K562 (cell line): Measurements from ENCODE around the gene PATL1. TPM values are rescaled to one million over a fixed set of nuclear protein-coding genes. Genes with fewer than 3 reads are reported as not detected.

ENCODE experiments used
- ARID2 ChIP-seq: fragments of 450-650 bp; IDR thresholded peaks from 2 replicates; pipeline ENCODE4 v1.6.1; 2017; ENCODE audit warnings: antibody characterized with exemption, mild to moderate bottlenecking
- BCOR ChIP-seq: fragments of 450-650 bp; IDR thresholded peaks from 2 replicates; pipeline ENCODE4 v1.6.1; 2016
- ESRRB ChIP-seq: fragments of 250-450 bp; sonication (Bioruptor Pico); IDR thresholded peaks from 2 replicates; pipeline ENCODE4 v1.5.0; 2020; ENCODE audit warnings: mild to moderate bottlenecking, moderate library complexity, borderline replicate concordance
- MTF1 ChIP-seq: fragments of 250-450 bp; sonication (Bioruptor Pico); IDR thresholded peaks from 2 replicates; pipeline ENCODE4 v1.9.0; 2021; ENCODE audit warnings: moderate library complexity, mild to moderate bottlenecking, inconsistent platforms, borderline replicate concordance
- NCOA2 ChIP-seq, 2 experiments: fragments of 450-650 bp; IDR thresholded peaks; 2 replicates each; pipeline ENCODE4 v1.6.1; 2018; ENCODE audit warnings: mild to moderate bottlenecking in 2 of 2, moderate library complexity in 1 of 2; ENCODE audit not compliant: partially characterized antibody in 2 of 2
- ZNF232 ChIP-seq: sonication (generic); formaldehyde crosslinking; IDR thresholded peaks from 2 replicates; pipeline ENCODE4 v1.8.0; 2022; ENCODE audit warnings: mild to moderate bottlenecking, missing genetic modification reagents
- ZNF316 ChIP-seq: fragments of 450-650 bp; IDR thresholded peaks from 2 replicates; pipeline ENCODE4 v1.6.1; 2016
- polyA plus RNA-seq, 8 experiments: library from polyadenylated mRNA; depleted of rRNA in 4 of 8; stranded (reverse) in 5 of 8; unstranded in 3 of 8; fragments of >200 nt; fragmentation: Nextera tagmentation in 2 of 8; fragmentation: Illumina TruSeq in 1 of 8; extraction: Ambion mirVana in 2 of 8; extraction: Trizol in 1 of 8; gene quantifications; 2 replicates each; pipeline versions ENCODE4 v1.2.1 to v1.2.3, GENCODE V29; 2011 to 2014; ENCODE audit warnings: inconsistent platforms in 1 of 8, missing spikeins in 1 of 8
- total RNA-seq, 7 experiments: library from RNA; depleted of rRNA in 6 of 7; stranded (reverse); fragments of >200 nt in 6 of 7; fragmentation: Illumina TruSeq in 2 of 7; extraction: Trizol in 2 of 7; gene quantifications; 2 replicates each; pipeline versions ENCODE4 v1.2.1 to v1.2.3, GENCODE V29; 2011 to 2021; ENCODE audit warnings: low replicate concordance in 1 of 7
- TF ChIP-seq, protein P1 (sequence below): fragments of 450-650 bp; IDR thresholded peaks from 2 replicates; pipeline ENCODE4 v1.6.1; 2016; ENCODE audit warnings: mild to moderate bottlenecking, moderate library complexity
- TF ChIP-seq, protein P2 (sequence below): sonication (generic); formaldehyde crosslinking; IDR thresholded peaks from 2 replicates; pipeline ENCODE4 v1.8.0; 2022; ENCODE audit warnings: missing genetic modification reagents, mild to moderate bottlenecking, borderline replicate concordance
- TF ChIP-seq, protein P3 (sequence below): fragments of 250-450 bp; sonication (Bioruptor Pico); IDR thresholded peaks from 2 replicates; pipeline ENCODE4 v1.9.0; 2021; ENCODE audit warnings: mild to moderate bottlenecking, inconsistent platforms
- TF ChIP-seq, protein P4 (sequence below): sonication (generic); formaldehyde crosslinking; IDR thresholded peaks from 2 replicates; pipeline ENCODE4 v1.8.0; 2023; ENCODE audit warnings: mild to moderate bottlenecking, missing genetic modification reagents

The PATL1 gene
- total and polyA plus RNA-seq, 9 of the 15 experiments (the other 6 are each of a cell fraction or from before 2014, with no cell fraction given): 3.2 to 48.0 (median 16.4) TPM

DNA sequence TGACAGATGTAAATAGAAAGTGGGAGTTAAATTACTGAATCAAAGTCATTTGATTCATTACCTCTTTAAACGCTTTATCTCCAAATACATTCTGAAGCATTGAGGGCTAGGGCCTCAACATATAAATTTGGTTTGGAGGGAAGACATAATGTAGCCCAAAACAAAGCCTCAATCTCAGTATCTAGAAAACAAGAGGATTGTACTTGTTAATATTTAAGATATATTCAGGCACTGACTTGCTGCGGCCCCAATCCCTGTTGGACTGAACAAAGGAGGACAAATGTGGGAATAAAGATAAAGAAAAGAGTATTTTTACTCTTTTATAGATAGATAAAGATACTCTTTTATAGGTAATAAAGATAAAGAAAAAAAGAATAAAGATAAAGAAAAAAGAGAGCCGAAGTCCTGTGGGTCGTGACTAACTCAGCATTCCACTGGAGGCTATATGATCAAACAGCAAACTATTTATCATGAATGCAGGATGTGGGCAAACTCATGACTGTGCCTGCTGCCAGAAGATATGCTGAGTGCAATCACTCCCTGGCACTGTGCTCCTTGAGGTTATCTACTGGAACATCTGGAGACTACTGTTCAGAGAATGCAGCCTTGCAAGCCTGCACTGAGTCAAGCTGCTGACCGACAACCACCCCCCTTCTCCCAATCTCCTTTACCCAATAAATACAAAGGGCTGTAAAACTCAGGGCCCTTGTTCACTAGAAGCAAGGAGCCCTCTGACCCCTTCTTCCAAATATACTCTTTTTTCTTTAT is 37.9 kb upstream of the PATL1 start (continued):
- TF ChIP-seq, protein P1, sequence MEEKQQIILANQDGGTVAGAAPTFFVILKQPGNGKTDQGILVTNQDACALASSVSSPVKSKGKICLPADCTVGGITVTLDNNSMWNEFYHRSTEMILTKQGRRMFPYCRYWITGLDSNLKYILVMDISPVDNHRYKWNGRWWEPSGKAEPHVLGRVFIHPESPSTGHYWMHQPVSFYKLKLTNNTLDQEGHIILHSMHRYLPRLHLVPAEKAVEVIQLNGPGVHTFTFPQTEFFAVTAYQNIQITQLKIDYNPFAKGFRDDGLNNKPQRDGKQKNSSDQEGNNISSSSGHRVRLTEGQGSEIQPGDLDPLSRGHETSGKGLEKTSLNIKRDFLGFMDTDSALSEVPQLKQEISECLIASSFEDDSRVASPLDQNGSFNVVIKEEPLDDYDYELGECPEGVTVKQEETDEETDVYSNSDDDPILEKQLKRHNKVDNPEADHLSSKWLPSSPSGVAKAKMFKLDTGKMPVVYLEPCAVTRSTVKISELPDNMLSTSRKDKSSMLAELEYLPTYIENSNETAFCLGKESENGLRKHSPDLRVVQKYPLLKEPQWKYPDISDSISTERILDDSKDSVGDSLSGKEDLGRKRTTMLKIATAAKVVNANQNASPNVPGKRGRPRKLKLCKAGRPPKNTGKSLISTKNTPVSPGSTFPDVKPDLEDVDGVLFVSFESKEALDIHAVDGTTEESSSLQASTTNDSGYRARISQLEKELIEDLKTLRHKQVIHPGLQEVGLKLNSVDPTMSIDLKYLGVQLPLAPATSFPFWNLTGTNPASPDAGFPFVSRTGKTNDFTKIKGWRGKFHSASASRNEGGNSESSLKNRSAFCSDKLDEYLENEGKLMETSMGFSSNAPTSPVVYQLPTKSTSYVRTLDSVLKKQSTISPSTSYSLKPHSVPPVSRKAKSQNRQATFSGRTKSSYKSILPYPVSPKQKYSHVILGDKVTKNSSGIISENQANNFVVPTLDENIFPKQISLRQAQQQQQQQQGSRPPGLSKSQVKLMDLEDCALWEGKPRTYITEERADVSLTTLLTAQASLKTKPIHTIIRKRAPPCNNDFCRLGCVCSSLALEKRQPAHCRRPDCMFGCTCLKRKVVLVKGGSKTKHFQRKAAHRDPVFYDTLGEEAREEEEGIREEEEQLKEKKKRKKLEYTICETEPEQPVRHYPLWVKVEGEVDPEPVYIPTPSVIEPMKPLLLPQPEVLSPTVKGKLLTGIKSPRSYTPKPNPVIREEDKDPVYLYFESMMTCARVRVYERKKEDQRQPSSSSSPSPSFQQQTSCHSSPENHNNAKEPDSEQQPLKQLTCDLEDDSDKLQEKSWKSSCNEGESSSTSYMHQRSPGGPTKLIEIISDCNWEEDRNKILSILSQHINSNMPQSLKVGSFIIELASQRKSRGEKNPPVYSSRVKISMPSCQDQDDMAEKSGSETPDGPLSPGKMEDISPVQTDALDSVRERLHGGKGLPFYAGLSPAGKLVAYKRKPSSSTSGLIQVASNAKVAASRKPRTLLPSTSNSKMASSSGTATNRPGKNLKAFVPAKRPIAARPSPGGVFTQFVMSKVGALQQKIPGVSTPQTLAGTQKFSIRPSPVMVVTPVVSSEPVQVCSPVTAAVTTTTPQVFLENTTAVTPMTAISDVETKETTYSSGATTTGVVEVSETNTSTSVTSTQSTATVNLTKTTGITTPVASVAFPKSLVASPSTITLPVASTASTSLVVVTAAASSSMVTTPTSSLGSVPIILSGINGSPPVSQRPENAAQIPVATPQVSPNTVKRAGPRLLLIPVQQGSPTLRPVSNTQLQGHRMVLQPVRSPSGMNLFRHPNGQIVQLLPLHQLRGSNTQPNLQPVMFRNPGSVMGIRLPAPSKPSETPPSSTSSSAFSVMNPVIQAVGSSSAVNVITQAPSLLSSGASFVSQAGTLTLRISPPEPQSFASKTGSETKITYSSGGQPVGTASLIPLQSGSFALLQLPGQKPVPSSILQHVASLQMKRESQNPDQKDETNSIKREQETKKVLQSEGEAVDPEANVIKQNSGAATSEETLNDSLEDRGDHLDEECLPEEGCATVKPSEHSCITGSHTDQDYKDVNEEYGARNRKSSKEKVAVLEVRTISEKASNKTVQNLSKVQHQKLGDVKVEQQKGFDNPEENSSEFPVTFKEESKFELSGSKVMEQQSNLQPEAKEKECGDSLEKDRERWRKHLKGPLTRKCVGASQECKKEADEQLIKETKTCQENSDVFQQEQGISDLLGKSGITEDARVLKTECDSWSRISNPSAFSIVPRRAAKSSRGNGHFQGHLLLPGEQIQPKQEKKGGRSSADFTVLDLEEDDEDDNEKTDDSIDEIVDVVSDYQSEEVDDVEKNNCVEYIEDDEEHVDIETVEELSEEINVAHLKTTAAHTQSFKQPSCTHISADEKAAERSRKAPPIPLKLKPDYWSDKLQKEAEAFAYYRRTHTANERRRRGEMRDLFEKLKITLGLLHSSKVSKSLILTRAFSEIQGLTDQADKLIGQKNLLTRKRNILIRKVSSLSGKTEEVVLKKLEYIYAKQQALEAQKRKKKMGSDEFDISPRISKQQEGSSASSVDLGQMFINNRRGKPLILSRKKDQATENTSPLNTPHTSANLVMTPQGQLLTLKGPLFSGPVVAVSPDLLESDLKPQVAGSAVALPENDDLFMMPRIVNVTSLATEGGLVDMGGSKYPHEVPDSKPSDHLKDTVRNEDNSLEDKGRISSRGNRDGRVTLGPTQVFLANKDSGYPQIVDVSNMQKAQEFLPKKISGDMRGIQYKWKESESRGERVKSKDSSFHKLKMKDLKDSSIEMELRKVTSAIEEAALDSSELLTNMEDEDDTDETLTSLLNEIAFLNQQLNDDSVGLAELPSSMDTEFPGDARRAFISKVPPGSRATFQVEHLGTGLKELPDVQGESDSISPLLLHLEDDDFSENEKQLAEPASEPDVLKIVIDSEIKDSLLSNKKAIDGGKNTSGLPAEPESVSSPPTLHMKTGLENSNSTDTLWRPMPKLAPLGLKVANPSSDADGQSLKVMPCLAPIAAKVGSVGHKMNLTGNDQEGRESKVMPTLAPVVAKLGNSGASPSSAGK: no peak
- TF ChIP-seq ARID2: no peak
- TF ChIP-seq ZNF232 (CRISPR knock-in tag): no peak
- TF ChIP-seq, protein P2, sequence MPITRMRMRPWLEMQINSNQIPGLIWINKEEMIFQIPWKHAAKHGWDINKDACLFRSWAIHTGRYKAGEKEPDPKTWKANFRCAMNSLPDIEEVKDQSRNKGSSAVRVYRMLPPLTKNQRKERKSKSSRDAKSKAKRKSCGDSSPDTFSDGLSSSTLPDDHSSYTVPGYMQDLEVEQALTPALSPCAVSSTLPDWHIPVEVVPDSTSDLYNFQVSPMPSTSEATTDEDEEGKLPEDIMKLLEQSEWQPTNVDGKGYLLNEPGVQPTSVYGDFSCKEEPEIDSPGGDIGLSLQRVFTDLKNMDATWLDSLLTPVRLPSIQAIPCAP: no peak
- TF ChIP-seq ESRRB (CRISPR knock-in tag): no peak
- peak; percentile 76 for TF ChIP-seq BCOR
- peak; percentile 60 to 73 for TF ChIP-seq NCOA2 (IDR thresholded peaks at IDR 0.05; ENCODE audit: partially characterized antibody in 2 of 2)
- 0 out of 2 replicates have a peak, but pooled peaks have one; percentile 38 for TF ChIP-seq ZNF316
- TF ChIP-seq MTF1: no peak
- TF ChIP-seq, protein P3, sequence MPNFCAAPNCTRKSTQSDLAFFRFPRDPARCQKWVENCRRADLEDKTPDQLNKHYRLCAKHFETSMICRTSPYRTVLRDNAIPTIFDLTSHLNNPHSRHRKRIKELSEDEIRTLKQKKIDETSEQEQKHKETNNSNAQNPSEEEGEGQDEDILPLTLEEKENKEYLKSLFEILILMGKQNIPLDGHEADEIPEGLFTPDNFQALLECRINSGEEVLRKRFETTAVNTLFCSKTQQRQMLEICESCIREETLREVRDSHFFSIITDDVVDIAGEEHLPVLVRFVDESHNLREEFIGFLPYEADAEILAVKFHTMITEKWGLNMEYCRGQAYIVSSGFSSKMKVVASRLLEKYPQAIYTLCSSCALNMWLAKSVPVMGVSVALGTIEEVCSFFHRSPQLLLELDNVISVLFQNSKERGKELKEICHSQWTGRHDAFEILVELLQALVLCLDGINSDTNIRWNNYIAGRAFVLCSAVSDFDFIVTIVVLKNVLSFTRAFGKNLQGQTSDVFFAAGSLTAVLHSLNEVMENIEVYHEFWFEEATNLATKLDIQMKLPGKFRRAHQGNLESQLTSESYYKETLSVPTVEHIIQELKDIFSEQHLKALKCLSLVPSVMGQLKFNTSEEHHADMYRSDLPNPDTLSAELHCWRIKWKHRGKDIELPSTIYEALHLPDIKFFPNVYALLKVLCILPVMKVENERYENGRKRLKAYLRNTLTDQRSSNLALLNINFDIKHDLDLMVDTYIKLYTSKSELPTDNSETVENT (CRISPR knock-in tag): no peak
- TF ChIP-seq, protein P4, sequence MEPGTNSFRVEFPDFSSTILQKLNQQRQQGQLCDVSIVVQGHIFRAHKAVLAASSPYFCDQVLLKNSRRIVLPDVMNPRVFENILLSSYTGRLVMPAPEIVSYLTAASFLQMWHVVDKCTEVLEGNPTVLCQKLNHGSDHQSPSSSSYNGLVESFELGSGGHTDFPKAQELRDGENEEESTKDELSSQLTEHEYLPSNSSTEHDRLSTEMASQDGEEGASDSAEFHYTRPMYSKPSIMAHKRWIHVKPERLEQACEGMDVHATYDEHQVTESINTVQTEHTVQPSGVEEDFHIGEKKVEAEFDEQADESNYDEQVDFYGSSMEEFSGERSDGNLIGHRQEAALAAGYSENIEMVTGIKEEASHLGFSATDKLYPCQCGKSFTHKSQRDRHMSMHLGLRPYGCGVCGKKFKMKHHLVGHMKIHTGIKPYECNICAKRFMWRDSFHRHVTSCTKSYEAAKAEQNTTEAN (CRISPR knock-in tag): no peak
